Ammon's horn (tissue), 1 donor: ENCODE data around the gene GGCT.
"Not testable (repeated sequence)": the region's sequence is repeated elsewhere in the genome, so short reads cannot be mapped to it uniquely, and the experiment has no call there.

ENCODE experiments used
- DNase-seq: peaks from one replicate; pipeline ENCODE4 v3.0.0-alpha.2; 2016; ENCODE audit warnings: low spot score

The GGCT gene

DNA sequence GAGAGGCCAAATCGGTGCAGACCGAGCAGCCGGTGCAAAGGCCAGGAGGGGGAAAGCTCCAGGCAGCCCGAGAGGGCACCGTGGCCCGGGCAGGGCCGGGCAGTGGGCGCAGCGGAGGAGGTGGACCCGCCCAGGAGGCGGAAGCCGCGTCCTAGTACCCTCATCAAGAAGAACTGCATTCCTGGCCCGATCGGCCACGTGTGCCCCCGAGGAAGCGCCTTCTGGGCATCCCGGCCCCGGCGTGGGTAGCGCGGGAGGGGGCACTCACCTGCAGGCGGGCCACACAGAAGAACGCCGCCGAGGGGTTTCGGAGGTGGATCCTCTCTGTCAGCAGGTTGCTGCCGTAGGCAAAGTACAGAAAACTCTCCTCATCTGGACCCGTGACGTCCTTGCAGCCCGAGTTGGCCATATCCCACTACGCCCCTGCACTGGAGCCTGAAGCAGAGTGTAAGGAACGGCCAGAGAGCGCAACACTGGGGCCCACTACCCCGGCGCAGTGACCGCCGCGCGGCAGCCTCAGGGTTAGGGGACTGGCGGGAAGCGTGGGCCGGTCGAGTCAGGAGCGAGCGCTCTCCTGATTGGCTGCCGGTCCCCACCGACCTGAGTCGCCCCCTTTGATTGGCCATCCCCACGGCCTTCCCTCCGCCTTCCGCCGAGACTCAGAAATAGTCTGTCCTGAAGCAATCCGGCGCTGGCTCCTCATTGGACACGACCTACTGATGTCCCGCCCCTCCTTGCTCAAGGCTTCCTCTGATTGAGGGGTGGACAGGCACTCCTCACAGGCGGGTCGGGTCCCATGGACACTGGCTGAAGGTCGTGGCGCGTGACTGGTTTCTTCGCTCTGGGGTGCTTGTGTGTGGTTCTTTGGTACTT is at the start of gene GGCT:
Gene GGCT, minus strand, starts transcription at position 529 of the 873 bp plus-strand sequence. Its CDS starts 120 bp downstream, at position 409.
- DNase-seq, result peak; percentile 100

- no peak for DNase-seq
These were observed 48.9 kb upstream of the GGCT start for GRCh38 chr7:30553546-30553945.

GRCh38 chr7:30553141-30553540 is 48.5 kb upstream of the GGCT start:
- no peak for DNase-seq

GRCh38 chr7:30552330-30552729 is 47.7 kb upstream of the GGCT start:
- DNase-seq, result no peak

DNA sequence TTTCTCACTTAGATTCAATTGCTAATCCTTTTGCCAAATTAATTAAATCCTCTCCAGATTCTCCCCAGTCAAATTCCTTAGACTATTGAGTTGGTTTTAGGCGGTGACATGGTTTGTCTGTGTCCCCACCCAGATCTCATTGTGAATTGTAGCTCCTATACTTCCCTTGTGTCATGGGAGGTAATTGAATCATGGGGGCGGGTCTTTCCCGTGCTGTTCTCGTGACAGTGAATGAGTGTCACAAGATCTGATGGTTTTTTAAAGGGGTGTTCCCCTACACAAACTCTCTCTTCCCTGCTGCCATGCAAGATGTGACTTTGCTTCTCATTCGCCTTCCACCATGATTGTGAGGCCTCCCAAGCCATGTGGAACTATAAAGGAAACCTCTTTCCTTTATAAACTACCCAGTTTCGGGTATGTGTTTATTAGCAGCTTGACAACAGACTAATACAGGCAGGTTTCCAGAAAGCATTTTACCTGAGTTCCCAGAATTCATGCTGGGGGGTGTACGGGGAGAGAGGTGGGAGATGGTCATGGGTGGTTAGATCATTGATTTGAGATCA is 45.4 kb upstream of the GGCT start:
- no peak for DNase-seq

DNA sequence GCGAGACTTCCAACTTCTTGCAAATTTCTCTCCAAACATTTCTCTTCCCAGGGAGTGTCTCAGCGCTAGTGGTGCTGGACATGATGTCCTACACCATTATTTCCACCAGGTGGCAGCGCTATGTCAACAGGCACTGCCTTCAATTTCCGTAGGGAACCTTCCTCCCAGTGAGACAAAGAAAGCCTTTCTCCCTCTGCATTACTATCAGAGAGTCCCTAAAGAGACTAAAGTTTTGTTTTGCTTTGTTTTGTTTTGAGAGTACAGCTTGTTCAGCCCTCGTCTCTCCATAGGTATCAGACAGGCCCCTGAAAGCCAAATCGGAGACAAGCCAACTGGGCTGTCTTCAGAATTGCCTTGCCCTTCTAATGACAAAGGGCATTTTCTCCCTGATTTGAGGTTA is 44.2 kb upstream of the GGCT start:
- peak; percentile 94 for DNase-seq

GRCh38 chr7:30546596-30546995 is 42.0 kb upstream of the GGCT start:
- DNase-seq, result no peak

GRCh38 chr7:30545791-30546555 is 41.3 kb upstream of the GGCT start:
- no peak for DNase-seq

GRCh38 chr7:30543813-30544525 is 39.3 kb upstream of the GGCT start:
- DNase-seq, result no peak

DNA sequence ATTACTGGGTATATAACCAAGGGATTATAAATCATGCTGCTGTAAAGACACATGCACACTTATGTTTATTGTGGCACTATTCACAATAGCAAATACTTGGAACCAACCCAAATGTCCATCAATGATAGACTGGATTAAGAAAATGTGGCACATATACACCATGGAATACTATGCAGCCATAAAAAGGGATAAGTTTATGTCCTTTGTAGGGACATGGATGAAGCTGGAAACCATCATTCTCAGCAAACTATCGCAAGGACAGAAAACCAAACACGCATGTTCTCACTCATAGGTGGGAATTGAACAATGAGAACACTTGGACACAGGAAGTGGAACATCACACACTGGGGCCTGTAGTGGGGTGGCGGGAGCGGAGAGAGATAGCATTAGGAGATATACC is 38.5 kb upstream of the GGCT start:
- DNase-seq, result not testable (repeated sequence)

- no peak for DNase-seq
These were observed 29.3 kb upstream of the GGCT start for GRCh38 chr7:30533886-30534285.

GRCh38 chr7:30531286-30531685 is 26.7 kb upstream of the GGCT start:
- DNase-seq, result no peak

DNA sequence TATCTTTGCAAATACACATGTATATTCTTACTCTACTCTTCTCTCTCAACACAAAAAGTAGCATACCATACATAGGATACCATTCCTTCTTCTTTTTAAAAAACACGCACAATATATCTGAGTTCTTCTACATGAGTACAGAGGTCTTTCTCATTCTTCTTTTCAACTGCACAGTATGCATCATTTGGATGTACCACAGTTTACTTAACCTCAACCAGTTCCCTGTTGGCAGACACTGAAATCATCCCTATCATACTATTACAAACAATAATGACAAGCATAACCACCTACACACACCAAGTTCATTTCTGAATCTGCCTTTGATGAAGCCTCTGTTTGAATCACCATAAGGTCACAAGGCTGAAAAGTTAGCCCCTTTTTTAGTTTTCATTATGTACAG is 25.7 kb upstream of the GGCT start:
- DNase-seq, result no peak

GRCh38 chr7:30528779-30529178 is 24.1 kb upstream of the GGCT start:
- DNase-seq, result no peak

DNA sequence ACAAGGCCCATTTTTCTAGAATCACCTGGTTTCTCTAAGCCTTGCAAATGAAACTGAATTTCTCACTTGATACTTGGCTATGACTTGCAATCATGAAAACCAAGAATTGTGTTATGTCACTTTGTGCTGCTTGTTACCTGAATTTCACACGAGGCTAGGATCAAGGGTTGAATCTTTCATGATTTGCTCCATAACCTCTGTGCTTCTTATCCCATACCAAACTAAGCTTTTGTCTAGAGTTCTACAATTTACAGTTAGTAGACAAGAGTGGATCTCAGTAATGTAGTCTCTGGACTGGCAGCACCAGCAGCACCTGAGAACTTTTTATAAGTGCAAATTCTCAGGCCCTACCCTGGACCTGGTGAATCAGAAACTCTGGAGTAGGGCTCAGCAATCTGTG is 22.7 kb upstream of the GGCT start:
- not testable (repeated sequence) for DNase-seq

GRCh38 chr7:30526163-30526562 is 21.5 kb upstream of the GGCT start:
- no peak for DNase-seq

- no peak for DNase-seq
These were observed 20.8 kb upstream of the GGCT start for GRCh38 chr7:30525429-30525828.

DNA sequence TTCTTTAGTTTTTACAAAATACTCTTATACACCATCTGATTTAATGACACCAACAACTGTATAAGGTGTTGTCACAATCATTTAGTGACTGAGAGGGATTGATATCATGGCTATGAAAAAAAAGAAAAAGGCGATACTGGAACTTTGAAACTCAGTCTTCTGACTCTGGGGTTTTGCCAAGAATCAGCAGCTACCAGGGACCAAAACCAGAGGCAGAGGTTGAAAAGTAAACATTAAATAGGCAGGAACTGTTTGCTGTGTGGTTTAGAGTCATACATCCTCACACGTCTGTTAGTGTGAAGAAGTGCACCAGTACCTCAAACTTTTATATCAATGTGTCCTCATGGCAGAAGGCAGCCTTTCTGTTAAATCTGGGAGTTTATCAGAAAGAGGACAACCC is 19.9 kb upstream of the GGCT start:
- no peak for DNase-seq

- DNase-seq, result no peak
These were observed 18.8 kb upstream of the GGCT start for GRCh38 chr7:30523466-30523865.

GRCh38 chr7:30522159-30522558 is 17.5 kb upstream of the GGCT start:
- no peak for DNase-seq

DNA sequence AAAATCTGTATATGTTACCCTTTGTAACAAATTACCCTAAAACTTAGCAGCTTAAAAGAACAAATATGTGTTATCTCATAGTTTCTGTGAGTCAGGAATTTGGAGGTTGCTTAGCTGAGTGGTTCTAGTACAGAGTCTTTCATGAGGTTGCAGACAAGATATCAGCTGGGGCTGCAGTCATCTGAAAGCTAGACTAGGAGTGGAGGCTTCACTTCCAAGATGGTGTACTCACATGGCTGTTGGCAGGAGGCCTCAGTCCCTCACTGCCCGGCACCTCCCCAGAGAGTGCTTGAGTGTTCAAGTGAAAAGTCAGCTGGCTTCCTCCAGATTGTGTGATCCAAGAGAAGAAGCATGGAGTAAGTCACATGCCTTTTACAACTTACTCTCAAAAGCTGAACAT is 16.9 kb upstream of the GGCT start:
- no peak for DNase-seq

DNA sequence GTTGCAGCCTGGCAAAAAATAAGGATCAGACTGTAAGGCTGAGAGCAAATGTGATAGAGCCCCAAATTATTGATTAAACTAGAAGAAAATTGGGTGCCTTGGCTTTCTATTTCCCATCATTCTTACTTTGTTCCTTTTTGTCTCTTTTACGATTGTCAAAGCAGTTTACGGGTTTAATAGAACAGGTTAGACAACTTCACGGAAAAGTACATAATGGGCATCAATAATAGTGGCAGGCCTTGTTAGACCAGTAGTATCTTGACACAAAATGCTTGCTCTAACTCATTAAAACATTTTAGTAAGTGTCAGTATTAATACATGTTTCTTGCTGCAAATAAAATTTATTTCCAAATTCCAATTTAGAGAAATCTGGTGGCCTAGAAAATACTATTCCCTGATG is 14.5 kb upstream of the GGCT start:
- DNase-seq, result no peak
